ENCODE data around the gene BORCS6.
A peak's percentile ranks its signal among the peaks of the same experiment; 100 is the strongest.

DNA sequence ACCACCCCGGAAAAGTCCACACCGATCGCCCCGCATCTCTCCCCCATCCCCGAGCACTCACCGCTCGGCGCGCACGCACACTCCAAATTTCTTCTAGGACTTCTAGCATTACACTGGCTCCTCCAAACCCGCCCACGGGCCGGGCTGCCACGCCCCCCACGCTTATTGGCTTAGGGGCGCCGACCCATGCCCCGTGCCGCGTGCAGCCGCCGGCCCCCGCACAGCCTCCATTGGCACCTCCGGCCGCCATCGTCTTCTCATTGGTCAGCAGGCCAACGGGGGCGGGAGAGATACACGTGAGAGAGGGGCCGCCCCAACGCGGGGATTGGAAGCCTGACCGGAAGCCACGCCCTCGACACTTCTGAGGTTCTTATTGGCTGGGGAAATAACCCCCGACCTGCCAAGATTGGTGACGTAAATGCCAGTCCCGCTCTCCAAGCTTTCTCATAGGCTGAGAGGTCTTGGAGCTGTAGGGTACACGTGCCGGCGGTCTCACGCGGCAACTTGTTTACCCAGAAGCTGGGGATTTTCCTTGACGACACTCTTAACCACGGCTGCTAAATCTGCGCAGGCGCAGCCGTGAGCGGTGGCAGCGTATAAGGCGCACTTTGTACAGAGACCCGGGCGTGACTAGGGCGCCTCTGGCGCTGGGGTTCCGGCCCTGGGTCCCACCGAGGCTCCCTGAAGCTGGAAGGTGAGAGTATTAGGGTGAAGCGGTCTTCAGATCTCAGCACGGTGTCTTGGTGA is 33.6 kb downstream of the BORCS6 start:
- TF ChIP-seq, protein P1, sequence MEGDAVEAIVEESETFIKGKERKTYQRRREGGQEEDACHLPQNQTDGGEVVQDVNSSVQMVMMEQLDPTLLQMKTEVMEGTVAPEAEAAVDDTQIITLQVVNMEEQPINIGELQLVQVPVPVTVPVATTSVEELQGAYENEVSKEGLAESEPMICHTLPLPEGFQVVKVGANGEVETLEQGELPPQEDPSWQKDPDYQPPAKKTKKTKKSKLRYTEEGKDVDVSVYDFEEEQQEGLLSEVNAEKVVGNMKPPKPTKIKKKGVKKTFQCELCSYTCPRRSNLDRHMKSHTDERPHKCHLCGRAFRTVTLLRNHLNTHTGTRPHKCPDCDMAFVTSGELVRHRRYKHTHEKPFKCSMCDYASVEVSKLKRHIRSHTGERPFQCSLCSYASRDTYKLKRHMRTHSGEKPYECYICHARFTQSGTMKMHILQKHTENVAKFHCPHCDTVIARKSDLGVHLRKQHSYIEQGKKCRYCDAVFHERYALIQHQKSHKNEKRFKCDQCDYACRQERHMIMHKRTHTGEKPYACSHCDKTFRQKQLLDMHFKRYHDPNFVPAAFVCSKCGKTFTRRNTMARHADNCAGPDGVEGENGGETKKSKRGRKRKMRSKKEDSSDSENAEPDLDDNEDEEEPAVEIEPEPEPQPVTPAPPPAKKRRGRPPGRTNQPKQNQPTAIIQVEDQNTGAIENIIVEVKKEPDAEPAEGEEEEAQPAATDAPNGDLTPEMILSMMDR (IDR thresholded peaks at IDR 0.05): no peak
- TF ChIP-seq POLR2A (IDR thresholded peaks at IDR 0.05): peak; percentile 98
